ENCODE measurements around the gene RABGEF1. TPM values are rescaled to one million over a fixed set of nuclear protein-coding genes. Genes with fewer than 3 reads are reported as not detected.
"Not testable (repeated sequence)": the region's sequence is repeated elsewhere in the genome, so short reads cannot be mapped to it uniquely, and the experiment has no call there.

The RABGEF1 gene
- total RNA-seq, 1 donor from 2014 or later: 19.2 TPM

- H3K4me3 ChIP-seq (ENCODE audit: low read depth, low read length): no peak overlapping the region
- TF ChIP-seq, protein P1, sequence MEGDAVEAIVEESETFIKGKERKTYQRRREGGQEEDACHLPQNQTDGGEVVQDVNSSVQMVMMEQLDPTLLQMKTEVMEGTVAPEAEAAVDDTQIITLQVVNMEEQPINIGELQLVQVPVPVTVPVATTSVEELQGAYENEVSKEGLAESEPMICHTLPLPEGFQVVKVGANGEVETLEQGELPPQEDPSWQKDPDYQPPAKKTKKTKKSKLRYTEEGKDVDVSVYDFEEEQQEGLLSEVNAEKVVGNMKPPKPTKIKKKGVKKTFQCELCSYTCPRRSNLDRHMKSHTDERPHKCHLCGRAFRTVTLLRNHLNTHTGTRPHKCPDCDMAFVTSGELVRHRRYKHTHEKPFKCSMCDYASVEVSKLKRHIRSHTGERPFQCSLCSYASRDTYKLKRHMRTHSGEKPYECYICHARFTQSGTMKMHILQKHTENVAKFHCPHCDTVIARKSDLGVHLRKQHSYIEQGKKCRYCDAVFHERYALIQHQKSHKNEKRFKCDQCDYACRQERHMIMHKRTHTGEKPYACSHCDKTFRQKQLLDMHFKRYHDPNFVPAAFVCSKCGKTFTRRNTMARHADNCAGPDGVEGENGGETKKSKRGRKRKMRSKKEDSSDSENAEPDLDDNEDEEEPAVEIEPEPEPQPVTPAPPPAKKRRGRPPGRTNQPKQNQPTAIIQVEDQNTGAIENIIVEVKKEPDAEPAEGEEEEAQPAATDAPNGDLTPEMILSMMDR (conservative IDR thresholded peaks at IDR 0.05; ENCODE audit: low read depth, low read length): no peak
- DNase-seq (ENCODE audit: low read depth): no peak
Measured at GRCh38 chr7:66776800-66777442, 36.4 kb downstream of the RABGEF1 start.

- no peak for DNase-seq (ENCODE audit: low read depth)
- TF ChIP-seq, protein P1 (conservative IDR thresholded peaks at IDR 0.05; ENCODE audit: low read depth, low read length): no peak
- no peak overlapping the region for H3K4me3 ChIP-seq (ENCODE audit: low read depth, low read length)
Measured at GRCh38 chr7:66778201-66778600, 37.7 kb downstream of the RABGEF1 start.

DNA sequence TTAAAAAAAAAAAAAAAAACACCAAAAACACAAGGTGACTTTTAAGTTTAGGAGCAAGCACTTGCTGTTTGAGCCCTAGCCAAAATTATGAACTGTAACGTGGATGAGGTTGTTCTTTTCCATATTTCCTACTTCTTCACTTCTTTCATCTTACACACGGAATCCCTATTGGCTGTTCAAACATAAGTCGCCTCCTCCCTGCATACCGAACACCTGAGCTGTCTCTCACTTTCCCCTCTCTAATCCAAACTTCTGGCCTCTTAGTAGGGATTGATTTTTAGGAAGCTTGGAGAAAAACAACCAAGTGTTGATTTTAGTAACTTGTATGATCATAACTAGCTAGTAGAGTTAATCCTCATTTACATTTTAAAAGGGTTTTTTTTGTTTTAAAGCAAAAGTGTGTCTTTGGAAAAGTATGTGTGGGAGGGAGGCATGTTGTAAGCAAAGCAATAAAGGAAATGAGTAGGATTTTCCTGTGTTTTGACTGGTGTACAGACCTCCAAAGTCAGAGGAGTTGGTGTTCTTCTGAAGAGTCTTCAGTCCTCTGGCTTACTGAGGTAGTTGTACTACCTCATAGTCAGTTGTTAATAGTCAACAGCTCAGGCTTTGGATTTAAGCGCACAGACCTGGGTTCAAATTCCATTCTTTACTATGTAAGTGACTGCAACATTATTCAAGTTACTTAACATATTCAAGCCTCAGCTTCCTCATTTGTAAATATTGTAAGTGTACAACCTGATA, 39.3 kb downstream of the RABGEF1 start:
- TF ChIP-seq, protein P1 (conservative IDR thresholded peaks at IDR 0.05; ENCODE audit: low read depth, low read length): no peak
- no peak overlapping the region for H3K4me3 ChIP-seq (ENCODE audit: low read depth, low read length)
- no peak for DNase-seq (ENCODE audit: low read depth)

DNA sequence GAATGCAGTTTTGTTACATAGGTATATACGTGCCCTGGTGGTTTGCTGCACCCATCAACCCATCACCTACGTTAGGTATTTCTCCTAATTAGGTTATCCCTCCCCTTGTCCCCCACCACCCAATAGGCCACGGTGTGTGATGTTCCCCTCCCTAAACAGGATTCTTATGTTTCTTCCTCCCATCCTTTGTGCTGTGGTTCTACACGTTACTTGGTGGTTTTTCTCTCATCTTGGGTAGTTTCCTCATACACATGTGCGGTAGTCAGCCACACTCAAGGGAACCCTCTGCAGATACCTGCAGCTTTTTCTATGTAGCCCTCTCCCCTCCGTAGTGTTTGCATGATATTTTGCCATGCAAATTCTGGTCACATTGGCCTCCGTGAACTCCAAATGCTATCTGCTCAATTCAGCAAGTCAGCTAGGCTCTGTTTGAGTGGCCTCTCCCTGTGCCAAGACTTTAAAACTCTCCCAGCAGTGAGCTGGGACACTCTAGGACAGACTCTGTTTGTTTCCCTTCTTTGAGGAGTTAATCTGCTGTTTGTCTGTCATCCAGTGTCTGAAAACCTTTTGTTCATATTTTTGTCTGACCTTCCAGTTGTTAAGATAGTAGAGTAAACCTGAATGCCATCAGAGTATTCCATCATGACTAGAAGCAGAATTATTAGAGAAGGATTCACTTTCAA, 41.0 kb downstream of the RABGEF1 start:
- no peak overlapping the region for H3K4me3 ChIP-seq (ENCODE audit: low read depth, low read length)
- TF ChIP-seq, protein P1 (conservative IDR thresholded peaks at IDR 0.05; ENCODE audit: low read depth, low read length): no peak
- DNase-seq (ENCODE audit: low read depth): no peak

- not testable (repeated sequence) for DNase-seq (ENCODE audit: low read depth); H3K4me3 ChIP-seq (ENCODE audit: low read depth, low read length)
Measured at GRCh38 chr7:66782875-66783274, 42.3 kb downstream of the RABGEF1 start.

DNA sequence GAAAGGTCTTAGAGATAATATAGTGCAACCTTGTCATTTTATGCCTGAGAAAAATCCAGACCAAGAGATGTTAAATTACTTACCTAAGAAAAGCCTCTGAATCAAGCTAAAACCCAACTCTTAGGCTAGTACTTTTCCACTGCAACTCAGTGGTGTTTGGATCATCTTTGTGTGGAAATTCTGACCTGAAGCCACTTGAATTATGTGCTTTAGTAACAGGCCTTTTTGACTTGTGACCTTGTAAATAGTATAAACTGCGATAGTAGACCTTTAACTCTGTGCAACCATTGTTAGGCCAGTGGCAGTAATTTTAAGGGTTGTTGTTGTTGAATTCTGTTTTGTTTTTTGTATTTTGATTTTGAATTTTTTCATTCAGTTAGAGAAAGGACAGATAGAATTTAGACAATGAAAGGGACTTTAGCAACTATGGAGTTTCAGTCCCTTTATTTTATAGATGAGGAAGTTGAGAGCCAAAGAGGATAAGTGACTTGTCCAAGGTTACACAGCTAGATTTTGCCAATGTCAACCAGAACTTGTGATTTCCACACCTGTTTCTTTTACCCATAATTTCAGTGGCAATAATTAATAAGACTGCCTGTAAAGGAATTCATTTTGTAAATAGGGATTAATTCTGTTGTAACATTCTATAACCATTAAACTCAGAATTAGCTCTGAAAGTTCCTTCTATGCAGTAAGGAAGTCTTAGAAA, 43.5 kb downstream of the RABGEF1 start:
- not testable (repeated sequence) for DNase-seq (ENCODE audit: low read depth); H3K4me3 ChIP-seq (ENCODE audit: low read depth, low read length)

- TF ChIP-seq, protein P1 (conservative IDR thresholded peaks at IDR 0.05; ENCODE audit: low read depth, low read length): no peak
- no peak for DNase-seq (ENCODE audit: low read depth)
- H3K4me3 ChIP-seq (ENCODE audit: low read depth, low read length): no peak overlapping the region
Measured at GRCh38 chr7:66790196-66790595, 49.7 kb downstream of the RABGEF1 start.

Measured in epithelial cell of proximal tubule (primary cell).